WTC11 (cell line): ENCODE measurements around the gene CAMKMT. TPM values are rescaled to one million over a fixed set of nuclear protein-coding genes. Genes with fewer than 3 reads are reported as not detected.

Experiments used
- ATAC-seq: fragments of 200-7000 bp; cut with Tn5 transposase; 2 replicates; pipeline ENCODE4 v1.10.0; 2021; ENCODE audit warnings: mild to moderate bottlenecking, moderate library complexity
- CTCF ChIA-PET: fragments of 300-600 bp; sonication (Branson Sonifier 250); formaldehyde crosslinking; loops from one replicate; lab custom pipeline; 2021; ENCODE audit warnings: antibody characterized with exemption; lab: Charles Lee
- POLR2A ChIA-PET: fragments of 350-600 bp; sonication (Branson Sonifier 250); formaldehyde crosslinking; loops from one replicate; lab custom pipeline; 2021; ENCODE audit warnings: antibody characterized with exemption; lab: Charles Lee
- DNase-seq: peaks from one replicate; pipeline ENCODE4 v3.0.0; 2021; ENCODE audit warnings: low spot score
- H3K27ac Mint-ChIP-seq: 2 replicates; pipeline ENCODE4 v1.8.0; 2021; ENCODE audit warnings: mixed read lengths
- H3K27me3 Mint-ChIP-seq: 2 replicates; pipeline ENCODE4 v1.8.0; 2021; ENCODE audit warnings: low read depth, mild to moderate bottlenecking, moderate library complexity, mixed read lengths
- H3K36me3 Mint-ChIP-seq: 2 replicates; pipeline ENCODE4 v1.8.0; 2021; ENCODE audit warnings: mixed read lengths
- H3K4me1 Mint-ChIP-seq: 2 replicates; pipeline ENCODE4 v1.8.0; 2022; ENCODE audit warnings: mixed read lengths
- H3K4me3 Mint-ChIP-seq: 2 replicates; pipeline ENCODE4 v1.8.0; 2021; ENCODE audit warnings: mild to moderate bottlenecking, moderate library complexity, mixed read lengths
- H3K9me3 Mint-ChIP-seq: 2 replicates; pipeline ENCODE4 v1.8.0; 2021; ENCODE audit warnings: mixed read lengths
- ATF1 ChIP-seq: sonication (generic); formaldehyde crosslinking; IDR thresholded peaks from 2 replicates; pipeline ENCODE4 v1.8.1; 2023; ENCODE audit warnings: mild to moderate bottlenecking, moderate library complexity, missing genetic modification reagents
- CREB1 ChIP-seq: sonication (generic); formaldehyde crosslinking; IDR thresholded peaks from 2 replicates; pipeline ENCODE4 v1.8.0; 2023; ENCODE audit warnings: mild to moderate bottlenecking, missing genetic modification reagents
- GRHL2 ChIP-seq: fragments of 250-450 bp; sonication (Bioruptor Pico); IDR thresholded peaks from 2 replicates; pipeline ENCODE4 v1.8.0; 2022; ENCODE audit warnings: mild to moderate bottlenecking, moderate library complexity; ENCODE audit not compliant: insufficient replicate concordance, severe bottlenecking
- HMGA2 ChIP-seq: fragments of 250-450 bp; sonication (Bioruptor Pico); IDR thresholded peaks from 2 replicates; pipeline ENCODE4 v1.4.0; 2021; ENCODE audit warnings: mild to moderate bottlenecking, moderate library complexity
- KAT7 ChIP-seq: sonication (generic); formaldehyde crosslinking; IDR thresholded peaks from 2 replicates; pipeline ENCODE4 v1.8.1; 2023; ENCODE audit warnings: missing genetic modification reagents, mild to moderate bottlenecking, borderline replicate concordance
- NFATC4 ChIP-seq: fragments of 250-450 bp; sonication (Bioruptor Pico); IDR thresholded peaks from 2 replicates; pipeline ENCODE4 v1.9.0; 2021; ENCODE audit warnings: mild to moderate bottlenecking
- NR3C1 ChIP-seq: sonication (generic); formaldehyde crosslinking; conservative IDR thresholded peaks from 2 replicates; pipeline ENCODE4 v1.8.1; 2023; ENCODE audit warnings: low read depth, mild to moderate bottlenecking, missing genetic modification reagents
- PRRX2 ChIP-seq: fragments of 250-450 bp; sonication (Bioruptor Pico); IDR thresholded peaks from 2 replicates; pipeline ENCODE4 v1.8.0; 2021; ENCODE audit warnings: mild to moderate bottlenecking
- TCF7 ChIP-seq: sonication (generic); formaldehyde crosslinking; IDR thresholded peaks from 2 replicates; pipeline ENCODE4 v1.8.0; 2022; ENCODE audit warnings: mild to moderate bottlenecking, low read depth, missing genetic modification reagents, moderate library complexity
- ZBTB21 ChIP-seq: sonication (generic); formaldehyde crosslinking; IDR thresholded peaks from 2 replicates; pipeline ENCODE4 v1.8.1; 2023; ENCODE audit warnings: mild to moderate bottlenecking, missing genetic modification reagents, borderline replicate concordance
- ZNF138 ChIP-seq: sonication (generic); formaldehyde crosslinking; conservative IDR thresholded peaks from 2 replicates; pipeline ENCODE4 v1.8.1; 2022; ENCODE audit warnings: mild to moderate bottlenecking, moderate library complexity, missing genetic modification reagents
- ZNF219 ChIP-seq: sonication (generic); formaldehyde crosslinking; IDR thresholded peaks from 2 replicates; pipeline ENCODE4 v1.8.0; 2023; ENCODE audit warnings: missing genetic modification reagents, mild to moderate bottlenecking, borderline replicate concordance
- ZNF232 ChIP-seq: sonication (generic); formaldehyde crosslinking; IDR thresholded peaks from 2 replicates; pipeline ENCODE4 v1.8.0; 2022; ENCODE audit warnings: mild to moderate bottlenecking, missing genetic modification reagents
- ZNF423 ChIP-seq: fragments of 250-450 bp; sonication (Bioruptor Pico); IDR thresholded peaks from 2 replicates; pipeline ENCODE4 v2.1.2; 2022; ENCODE audit warnings: mild to moderate bottlenecking, moderate library complexity
- ZNF671 ChIP-seq: fragments of 250-450 bp; sonication (Bioruptor Pico); IDR thresholded peaks from 2 replicates; pipeline ENCODE4 v1.8.0; 2021; ENCODE audit warnings: mild to moderate bottlenecking
- total RNA-seq: library from RNA; stranded (reverse); gene quantifications from 3 replicates; pipeline ENCODE4 v1.2.3, GENCODE V29; 2021
- TF ChIP-seq, protein P1 (sequence below): sonication (generic); formaldehyde crosslinking; IDR thresholded peaks from 2 replicates; pipeline ENCODE4 v1.8.1; 2022; ENCODE audit warnings: mild to moderate bottlenecking, moderate library complexity, missing genetic modification reagents
- TF ChIP-seq, protein P2 (sequence below): fragments of 250-450 bp; sonication (Bioruptor Pico); IDR thresholded peaks from 2 replicates; pipeline ENCODE4 v1.9.0; 2021; ENCODE audit warnings: mild to moderate bottlenecking, borderline replicate concordance
- TF ChIP-seq, protein P3 (sequence below): fragments of 200-600 bp; IDR thresholded peaks from 2 replicates; pipeline ENCODE4 v1.8.0; 2022; ENCODE audit warnings: antibody characterized with exemption

CAMKMT gene
- total RNA-seq, 1 experiment from 2014 or later, result 20.6 TPM

DNA sequence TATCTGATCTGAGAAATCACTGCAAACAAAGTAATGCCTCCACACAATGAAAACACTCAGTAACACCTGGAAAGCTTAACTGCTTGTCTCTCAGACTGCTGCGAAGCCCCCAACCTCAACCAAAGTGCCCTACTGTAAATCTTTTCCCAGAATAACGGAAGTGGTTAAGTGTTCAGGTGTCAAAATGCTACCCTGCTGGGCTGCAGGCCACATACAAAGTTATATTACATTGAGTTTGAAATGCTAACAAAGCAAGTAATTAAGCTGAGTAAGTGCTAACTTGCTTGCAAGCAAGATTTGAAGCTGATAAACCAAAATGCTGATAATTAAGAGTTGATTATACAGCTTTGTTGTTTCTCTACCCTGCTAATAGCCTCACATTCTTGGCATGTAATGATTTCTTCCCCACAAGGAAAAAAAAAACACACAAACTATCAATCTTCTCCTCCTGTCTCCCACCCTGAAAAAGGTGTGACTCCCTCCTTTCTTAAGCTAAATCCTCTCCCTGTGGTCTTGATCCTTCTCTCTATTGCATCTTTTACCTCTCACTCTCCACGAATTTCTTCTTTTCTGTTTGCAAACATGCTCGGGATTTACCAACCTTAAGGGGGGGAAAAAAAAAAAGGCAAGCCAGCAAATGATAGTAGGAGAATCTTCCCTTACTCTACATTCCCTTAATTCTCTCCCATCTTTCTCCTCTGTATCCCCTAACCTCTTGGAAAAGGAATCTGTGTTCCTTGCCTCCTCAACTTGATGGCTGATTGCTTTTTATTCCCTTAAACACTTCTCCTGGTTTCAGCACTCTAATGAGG is 312.9 kb downstream of the CAMKMT start:
- CTCF ChIA-PET, result interaction anchor here (0.7 to 2.1 kb wide), 3 partner anchors 9 to 282 kb away, joined by 3 to 8 read pairs (median 3); no protein-coding TSS in a partner anchor
- TF ChIP-seq TCF7 (CRISPR knock-in tag), result no peak
- TF ChIP-seq ZNF138 (CRISPR knock-in tag), result no peak
- no peak for TF ChIP-seq ZNF219 (CRISPR knock-in tag)
- no peak for TF ChIP-seq NFATC4
- no peak for TF ChIP-seq ZBTB21 (CRISPR knock-in tag)
- TF ChIP-seq, all 79 proteins: peak for 0
- no peak for DNase-seq
- Mint-ChIP-seq H3K36me3 (no peaks in the 10 kb centered on the region), H3K4me3 (no peak overlapping the region), H3K27me3 (no peaks in the 10 kb centered on the region; the same call in 1 of the 2 replicates), H3K27ac (no peak overlapping the region), H3K4me1 (peaks cover 19% of the 10 kb centered on the region), H3K9me3 (no peaks in the 10 kb centered on the region)
- ATAC-seq, result peak; percentile 56
- POLR2A ChIA-PET, result no interaction called here

DNA sequence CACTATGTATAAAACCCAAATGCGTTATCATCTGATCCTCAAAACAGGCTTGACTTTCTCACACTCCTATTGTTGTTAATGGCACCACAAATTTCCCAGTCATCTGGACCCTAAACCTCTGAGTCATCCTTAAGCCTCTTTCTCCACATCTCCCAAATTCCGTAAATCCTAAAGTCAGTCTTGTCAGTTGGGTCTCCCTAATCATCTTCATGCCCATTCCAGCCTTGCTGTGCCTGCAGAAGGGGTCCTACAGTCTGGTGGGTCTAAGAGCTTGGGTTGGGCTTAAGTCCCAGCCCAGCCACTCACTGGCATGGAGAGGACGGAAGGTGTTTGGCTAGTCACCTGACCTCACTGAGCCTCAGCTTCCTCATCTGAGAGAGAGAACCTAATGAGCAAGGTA is 314.6 kb downstream of the CAMKMT start:
- ATAC-seq, result no peak

DNA sequence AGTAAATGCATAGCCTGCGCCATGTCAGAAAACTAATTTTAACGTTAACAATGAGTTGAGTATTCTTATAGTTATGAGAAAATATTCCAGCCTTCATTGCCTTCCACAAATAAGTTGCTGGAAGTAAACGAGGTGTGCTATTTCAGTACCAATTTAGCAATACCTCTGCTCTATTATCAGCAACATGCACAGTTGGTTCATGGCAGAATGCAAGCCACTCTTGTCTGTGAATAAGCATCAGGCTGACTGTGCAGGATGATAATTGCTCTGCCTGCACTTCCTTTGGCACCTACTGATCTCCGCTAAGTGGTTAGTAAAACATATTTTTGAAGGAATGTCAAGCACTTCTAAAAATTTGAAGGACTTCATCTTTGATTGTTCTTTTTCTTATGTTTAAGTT is 317.8 kb downstream of the CAMKMT start:
- H3K27ac Mint-ChIP-seq, result no peak overlapping the region
- TF ChIP-seq, protein P1, sequence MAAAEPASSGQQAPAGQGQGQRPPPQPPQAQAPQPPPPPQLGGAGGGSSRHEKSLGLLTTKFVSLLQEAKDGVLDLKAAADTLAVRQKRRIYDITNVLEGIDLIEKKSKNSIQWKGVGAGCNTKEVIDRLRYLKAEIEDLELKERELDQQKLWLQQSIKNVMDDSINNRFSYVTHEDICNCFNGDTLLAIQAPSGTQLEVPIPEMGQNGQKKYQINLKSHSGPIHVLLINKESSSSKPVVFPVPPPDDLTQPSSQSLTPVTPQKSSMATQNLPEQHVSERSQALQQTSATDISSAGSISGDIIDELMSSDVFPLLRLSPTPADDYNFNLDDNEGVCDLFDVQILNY (CRISPR knock-in tag), result no peak
- TF ChIP-seq GRHL2 (CRISPR knock-in tag), result no peak
- TF ChIP-seq, protein P2, sequence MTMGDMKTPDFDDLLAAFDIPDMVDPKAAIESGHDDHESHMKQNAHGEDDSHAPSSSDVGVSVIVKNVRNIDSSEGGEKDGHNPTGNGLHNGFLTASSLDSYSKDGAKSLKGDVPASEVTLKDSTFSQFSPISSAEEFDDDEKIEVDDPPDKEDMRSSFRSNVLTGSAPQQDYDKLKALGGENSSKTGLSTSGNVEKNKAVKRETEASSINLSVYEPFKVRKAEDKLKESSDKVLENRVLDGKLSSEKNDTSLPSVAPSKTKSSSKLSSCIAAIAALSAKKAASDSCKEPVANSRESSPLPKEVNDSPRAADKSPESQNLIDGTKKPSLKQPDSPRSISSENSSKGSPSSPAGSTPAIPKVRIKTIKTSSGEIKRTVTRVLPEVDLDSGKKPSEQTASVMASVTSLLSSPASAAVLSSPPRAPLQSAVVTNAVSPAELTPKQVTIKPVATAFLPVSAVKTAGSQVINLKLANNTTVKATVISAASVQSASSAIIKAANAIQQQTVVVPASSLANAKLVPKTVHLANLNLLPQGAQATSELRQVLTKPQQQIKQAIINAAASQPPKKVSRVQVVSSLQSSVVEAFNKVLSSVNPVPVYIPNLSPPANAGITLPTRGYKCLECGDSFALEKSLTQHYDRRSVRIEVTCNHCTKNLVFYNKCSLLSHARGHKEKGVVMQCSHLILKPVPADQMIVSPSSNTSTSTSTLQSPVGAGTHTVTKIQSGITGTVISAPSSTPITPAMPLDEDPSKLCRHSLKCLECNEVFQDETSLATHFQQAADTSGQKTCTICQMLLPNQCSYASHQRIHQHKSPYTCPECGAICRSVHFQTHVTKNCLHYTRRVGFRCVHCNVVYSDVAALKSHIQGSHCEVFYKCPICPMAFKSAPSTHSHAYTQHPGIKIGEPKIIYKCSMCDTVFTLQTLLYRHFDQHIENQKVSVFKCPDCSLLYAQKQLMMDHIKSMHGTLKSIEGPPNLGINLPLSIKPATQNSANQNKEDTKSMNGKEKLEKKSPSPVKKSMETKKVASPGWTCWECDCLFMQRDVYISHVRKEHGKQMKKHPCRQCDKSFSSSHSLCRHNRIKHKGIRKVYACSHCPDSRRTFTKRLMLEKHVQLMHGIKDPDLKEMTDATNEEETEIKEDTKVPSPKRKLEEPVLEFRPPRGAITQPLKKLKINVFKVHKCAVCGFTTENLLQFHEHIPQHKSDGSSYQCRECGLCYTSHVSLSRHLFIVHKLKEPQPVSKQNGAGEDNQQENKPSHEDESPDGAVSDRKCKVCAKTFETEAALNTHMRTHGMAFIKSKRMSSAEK (CRISPR knock-in tag), result no peak
- no peak for TF ChIP-seq CREB1
- TF ChIP-seq, all 79 proteins: peak for 0
- Mint-ChIP-seq H3K4me3 (no peak overlapping the region), H3K36me3 (no peaks in the 10 kb centered on the region), H3K9me3 (no peaks in the 10 kb centered on the region), H3K4me1 (peaks cover 28% of the 10 kb centered on the region), H3K27me3 (no peaks in the 10 kb centered on the region)
- no peak for DNase-seq
- POLR2A ChIA-PET, result no interaction called here
- no peak for ATAC-seq
- CTCF ChIA-PET, result no interaction called here

More for the DNA sequence above, 314.6 kb downstream of the CAMKMT start:
- TF ChIP-seq ZNF138 (CRISPR knock-in tag) (no peak), ZBTB21 (CRISPR knock-in tag) (no peak), ZNF423 (CRISPR knock-in tag) (no peak), NR3C1 (CRISPR knock-in tag) (no peak), HMGA2 (CRISPR knock-in tag) (no peak), PRRX2 (CRISPR knock-in tag) (no peak), ATF1 (no peak), ZNF671 (no peak), ZNF232 (no peak), KAT7 (CRISPR knock-in tag) (no peak)
- TF ChIP-seq, protein P3, sequence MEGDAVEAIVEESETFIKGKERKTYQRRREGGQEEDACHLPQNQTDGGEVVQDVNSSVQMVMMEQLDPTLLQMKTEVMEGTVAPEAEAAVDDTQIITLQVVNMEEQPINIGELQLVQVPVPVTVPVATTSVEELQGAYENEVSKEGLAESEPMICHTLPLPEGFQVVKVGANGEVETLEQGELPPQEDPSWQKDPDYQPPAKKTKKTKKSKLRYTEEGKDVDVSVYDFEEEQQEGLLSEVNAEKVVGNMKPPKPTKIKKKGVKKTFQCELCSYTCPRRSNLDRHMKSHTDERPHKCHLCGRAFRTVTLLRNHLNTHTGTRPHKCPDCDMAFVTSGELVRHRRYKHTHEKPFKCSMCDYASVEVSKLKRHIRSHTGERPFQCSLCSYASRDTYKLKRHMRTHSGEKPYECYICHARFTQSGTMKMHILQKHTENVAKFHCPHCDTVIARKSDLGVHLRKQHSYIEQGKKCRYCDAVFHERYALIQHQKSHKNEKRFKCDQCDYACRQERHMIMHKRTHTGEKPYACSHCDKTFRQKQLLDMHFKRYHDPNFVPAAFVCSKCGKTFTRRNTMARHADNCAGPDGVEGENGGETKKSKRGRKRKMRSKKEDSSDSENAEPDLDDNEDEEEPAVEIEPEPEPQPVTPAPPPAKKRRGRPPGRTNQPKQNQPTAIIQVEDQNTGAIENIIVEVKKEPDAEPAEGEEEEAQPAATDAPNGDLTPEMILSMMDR, result no peak
- TF ChIP-seq, protein P2 (CRISPR knock-in tag), result no peak
- H3K27ac Mint-ChIP-seq, result no peak overlapping the region
- H3K27me3 Mint-ChIP-seq, result no peaks in the 10 kb centered on the region; the same call in 1 of the 2 replicates
- H3K9me3 Mint-ChIP-seq, result no peaks in the 10 kb centered on the region
- no peak for DNase-seq
- H3K4me1 Mint-ChIP-seq, result peaks cover 32% of the 10 kb centered on the region
- CTCF ChIA-PET, result interaction anchor here (1.9 kb wide), 1 partner anchor 8 kb away, joined by 8 read pairs; no protein-coding TSS in a partner anchor
- POLR2A ChIA-PET, result no interaction called here
- no peak overlapping the region for H3K4me3 Mint-ChIP-seq
- H3K36me3 Mint-ChIP-seq, result no peaks in the 10 kb centered on the region
